Measurements from ENCODE around the gene PLCL1. TPM values are rescaled to one million over a fixed set of nuclear protein-coding genes. Genes with fewer than 3 reads are reported as not detected.

The PLCL1 gene
- total RNA-seq, 1 experiment from 2014 or later = 0.07 TPM

DNA sequence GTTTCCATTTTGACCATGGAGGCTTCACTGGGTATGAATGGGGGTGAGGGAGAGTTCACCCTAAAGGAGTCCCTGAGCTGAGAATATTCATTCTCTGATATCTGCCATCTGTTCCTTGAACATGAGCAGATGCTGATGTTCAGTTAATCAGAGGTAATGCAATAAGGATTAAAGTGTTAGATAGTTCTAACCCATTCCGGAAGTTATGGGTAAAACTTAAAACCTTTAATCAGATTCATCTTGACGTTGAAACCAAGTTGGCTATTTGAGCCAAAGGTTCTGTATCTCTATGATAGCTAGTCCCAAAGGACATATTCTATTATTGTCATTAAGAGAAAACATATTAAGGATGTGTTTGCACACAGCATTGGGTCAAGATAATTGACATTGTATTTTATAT, 268.9 kb downstream of the PLCL1 start (continued):
- TF ChIP-seq, protein P1, sequence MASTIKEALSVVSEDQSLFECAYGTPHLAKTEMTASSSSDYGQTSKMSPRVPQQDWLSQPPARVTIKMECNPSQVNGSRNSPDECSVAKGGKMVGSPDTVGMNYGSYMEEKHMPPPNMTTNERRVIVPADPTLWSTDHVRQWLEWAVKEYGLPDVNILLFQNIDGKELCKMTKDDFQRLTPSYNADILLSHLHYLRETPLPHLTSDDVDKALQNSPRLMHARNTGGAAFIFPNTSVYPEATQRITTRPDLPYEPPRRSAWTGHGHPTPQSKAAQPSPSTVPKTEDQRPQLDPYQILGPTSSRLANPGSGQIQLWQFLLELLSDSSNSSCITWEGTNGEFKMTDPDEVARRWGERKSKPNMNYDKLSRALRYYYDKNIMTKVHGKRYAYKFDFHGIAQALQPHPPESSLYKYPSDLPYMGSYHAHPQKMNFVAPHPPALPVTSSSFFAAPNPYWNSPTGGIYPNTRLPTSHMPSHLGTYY (CRISPR knock-in tag; IDR thresholded peaks at IDR 0.05) = no peak
- TF ChIP-seq GRHL2 (CRISPR knock-in tag; IDR thresholded peaks at IDR 0.05; ENCODE audit: insufficient replicate concordance, severe bottlenecking) (no peak), NR3C1 (CRISPR knock-in tag; conservative IDR thresholded peaks at IDR 0.05; ENCODE audit: low read depth) (no peak), ZNF423 (CRISPR knock-in tag; IDR thresholded peaks at IDR 0.05) (no peak), JAZF1 (CRISPR knock-in tag; IDR thresholded peaks at IDR 0.05) (no peak), GTF2I (CRISPR knock-in tag; conservative IDR thresholded peaks at IDR 0.05) (no peak), NR2C2 (CRISPR knock-in tag; IDR thresholded peaks at IDR 0.05) (no peak)
- TF ChIP-seq, protein P2, sequence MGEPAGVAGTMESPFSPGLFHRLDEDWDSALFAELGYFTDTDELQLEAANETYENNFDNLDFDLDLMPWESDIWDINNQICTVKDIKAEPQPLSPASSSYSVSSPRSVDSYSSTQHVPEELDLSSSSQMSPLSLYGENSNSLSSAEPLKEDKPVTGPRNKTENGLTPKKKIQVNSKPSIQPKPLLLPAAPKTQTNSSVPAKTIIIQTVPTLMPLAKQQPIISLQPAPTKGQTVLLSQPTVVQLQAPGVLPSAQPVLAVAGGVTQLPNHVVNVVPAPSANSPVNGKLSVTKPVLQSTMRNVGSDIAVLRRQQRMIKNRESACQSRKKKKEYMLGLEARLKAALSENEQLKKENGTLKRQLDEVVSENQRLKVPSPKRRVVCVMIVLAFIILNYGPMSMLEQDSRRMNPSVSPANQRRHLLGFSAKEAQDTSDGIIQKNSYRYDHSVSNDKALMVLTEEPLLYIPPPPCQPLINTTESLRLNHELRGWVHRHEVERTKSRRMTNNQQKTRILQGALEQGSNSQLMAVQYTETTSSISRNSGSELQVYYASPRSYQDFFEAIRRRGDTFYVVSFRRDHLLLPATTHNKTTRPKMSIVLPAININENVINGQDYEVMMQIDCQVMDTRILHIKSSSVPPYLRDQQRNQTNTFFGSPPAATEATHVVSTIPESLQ (CRISPR knock-in tag; IDR thresholded peaks at IDR 0.05) = no peak
- TF ChIP-seq, protein P3, sequence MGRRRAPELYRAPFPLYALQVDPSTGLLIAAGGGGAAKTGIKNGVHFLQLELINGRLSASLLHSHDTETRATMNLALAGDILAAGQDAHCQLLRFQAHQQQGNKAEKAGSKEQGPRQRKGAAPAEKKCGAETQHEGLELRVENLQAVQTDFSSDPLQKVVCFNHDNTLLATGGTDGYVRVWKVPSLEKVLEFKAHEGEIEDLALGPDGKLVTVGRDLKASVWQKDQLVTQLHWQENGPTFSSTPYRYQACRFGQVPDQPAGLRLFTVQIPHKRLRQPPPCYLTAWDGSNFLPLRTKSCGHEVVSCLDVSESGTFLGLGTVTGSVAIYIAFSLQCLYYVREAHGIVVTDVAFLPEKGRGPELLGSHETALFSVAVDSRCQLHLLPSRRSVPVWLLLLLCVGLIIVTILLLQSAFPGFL (CRISPR knock-in tag; IDR thresholded peaks at IDR 0.05; ENCODE audit: borderline replicate concordance) = no peak
- TF ChIP-seq, protein P4, sequence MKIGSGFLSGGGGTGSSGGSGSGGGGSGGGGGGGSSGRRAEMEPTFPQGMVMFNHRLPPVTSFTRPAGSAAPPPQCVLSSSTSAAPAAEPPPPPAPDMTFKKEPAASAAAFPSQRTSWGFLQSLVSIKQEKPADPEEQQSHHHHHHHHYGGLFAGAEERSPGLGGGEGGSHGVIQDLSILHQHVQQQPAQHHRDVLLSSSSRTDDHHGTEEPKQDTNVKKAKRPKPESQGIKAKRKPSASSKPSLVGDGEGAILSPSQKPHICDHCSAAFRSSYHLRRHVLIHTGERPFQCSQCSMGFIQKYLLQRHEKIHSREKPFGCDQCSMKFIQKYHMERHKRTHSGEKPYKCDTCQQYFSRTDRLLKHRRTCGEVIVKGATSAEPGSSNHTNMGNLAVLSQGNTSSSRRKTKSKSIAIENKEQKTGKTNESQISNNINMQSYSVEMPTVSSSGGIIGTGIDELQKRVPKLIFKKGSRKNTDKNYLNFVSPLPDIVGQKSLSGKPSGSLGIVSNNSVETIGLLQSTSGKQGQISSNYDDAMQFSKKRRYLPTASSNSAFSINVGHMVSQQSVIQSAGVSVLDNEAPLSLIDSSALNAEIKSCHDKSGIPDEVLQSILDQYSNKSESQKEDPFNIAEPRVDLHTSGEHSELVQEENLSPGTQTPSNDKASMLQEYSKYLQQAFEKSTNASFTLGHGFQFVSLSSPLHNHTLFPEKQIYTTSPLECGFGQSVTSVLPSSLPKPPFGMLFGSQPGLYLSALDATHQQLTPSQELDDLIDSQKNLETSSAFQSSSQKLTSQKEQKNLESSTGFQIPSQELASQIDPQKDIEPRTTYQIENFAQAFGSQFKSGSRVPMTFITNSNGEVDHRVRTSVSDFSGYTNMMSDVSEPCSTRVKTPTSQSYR (CRISPR knock-in tag; IDR thresholded peaks at IDR 0.05) = no peak

DNA sequence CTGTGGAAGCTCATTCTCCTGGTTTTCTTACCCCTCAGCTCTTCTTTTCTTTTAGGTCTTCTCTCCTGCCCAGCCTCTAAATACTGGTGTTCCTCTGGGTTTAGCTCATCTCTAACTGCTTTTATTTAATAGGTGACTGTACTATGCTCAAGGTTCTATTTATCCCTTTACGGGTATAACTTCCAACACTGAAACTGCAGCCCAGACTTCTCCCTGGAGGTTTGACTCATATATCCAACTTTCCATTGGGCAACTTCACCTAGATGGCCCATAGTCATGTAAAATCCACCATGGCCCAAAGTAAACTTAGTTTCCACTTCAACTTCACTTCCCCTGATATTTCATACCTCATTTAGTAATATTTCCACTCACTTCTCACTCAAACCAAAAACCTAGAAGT, 273.1 kb downstream of the PLCL1 start:
- H3K9me3 Mint-ChIP-seq = no peaks in the 10 kb centered on the region
- peaks cover 2% of the 10 kb centered on the region; the same call in 1 of the 2 replicates for H3K4me1 Mint-ChIP-seq
- POLR2A ChIA-PET = no interaction called here
- no peak overlapping the region for H3K27ac Mint-ChIP-seq
- DNase-seq (ENCODE audit: low spot score) = no peak
- no peaks in the 10 kb centered on the region for H3K36me3 Mint-ChIP-seq
- ATAC-seq = no peak
- CTCF ChIA-PET = no interaction called here
- no peak overlapping the region for H3K4me3 Mint-ChIP-seq
- H3K27me3 Mint-ChIP-seq (ENCODE audit: low read depth) = no peaks in the 10 kb centered on the region
- no peak for TF ChIP-seq TEAD4 (CRISPR knock-in tag; IDR thresholded peaks at IDR 0.05)
- TF ChIP-seq, protein P5, sequence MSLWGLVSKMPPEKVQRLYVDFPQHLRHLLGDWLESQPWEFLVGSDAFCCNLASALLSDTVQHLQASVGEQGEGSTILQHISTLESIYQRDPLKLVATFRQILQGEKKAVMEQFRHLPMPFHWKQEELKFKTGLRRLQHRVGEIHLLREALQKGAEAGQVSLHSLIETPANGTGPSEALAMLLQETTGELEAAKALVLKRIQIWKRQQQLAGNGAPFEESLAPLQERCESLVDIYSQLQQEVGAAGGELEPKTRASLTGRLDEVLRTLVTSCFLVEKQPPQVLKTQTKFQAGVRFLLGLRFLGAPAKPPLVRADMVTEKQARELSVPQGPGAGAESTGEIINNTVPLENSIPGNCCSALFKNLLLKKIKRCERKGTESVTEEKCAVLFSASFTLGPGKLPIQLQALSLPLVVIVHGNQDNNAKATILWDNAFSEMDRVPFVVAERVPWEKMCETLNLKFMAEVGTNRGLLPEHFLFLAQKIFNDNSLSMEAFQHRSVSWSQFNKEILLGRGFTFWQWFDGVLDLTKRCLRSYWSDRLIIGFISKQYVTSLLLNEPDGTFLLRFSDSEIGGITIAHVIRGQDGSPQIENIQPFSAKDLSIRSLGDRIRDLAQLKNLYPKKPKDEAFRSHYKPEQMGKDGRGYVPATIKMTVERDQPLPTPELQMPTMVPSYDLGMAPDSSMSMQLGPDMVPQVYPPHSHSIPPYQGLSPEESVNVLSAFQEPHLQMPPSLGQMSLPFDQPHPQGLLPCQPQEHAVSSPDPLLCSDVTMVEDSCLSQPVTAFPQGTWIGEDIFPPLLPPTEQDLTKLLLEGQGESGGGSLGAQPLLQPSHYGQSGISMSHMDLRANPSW (CRISPR knock-in tag; conservative IDR thresholded peaks at IDR 0.05; ENCODE audit: low read depth) = no peak
- no peak for TF ChIP-seq ELF4 (CRISPR knock-in tag; IDR thresholded peaks at IDR 0.05; ENCODE audit: low read depth)
- TF ChIP-seq, protein P6, sequence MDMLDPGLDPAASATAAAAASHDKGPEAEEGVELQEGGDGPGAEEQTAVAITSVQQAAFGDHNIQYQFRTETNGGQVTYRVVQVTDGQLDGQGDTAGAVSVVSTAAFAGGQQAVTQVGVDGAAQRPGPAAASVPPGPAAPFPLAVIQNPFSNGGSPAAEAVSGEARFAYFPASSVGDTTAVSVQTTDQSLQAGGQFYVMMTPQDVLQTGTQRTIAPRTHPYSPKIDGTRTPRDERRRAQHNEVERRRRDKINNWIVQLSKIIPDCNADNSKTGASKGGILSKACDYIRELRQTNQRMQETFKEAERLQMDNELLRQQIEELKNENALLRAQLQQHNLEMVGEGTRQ (CRISPR knock-in tag; IDR thresholded peaks at IDR 0.05) = no peak
- TF ChIP-seq, protein P7, sequence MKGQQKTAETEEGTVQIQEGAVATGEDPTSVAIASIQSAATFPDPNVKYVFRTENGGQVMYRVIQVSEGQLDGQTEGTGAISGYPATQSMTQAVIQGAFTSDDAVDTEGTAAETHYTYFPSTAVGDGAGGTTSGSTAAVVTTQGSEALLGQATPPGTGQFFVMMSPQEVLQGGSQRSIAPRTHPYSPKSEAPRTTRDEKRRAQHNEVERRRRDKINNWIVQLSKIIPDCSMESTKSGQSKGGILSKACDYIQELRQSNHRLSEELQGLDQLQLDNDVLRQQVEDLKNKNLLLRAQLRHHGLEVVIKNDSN (CRISPR knock-in tag; IDR thresholded peaks at IDR 0.05) = no peak
- TF ChIP-seq, protein P8, sequence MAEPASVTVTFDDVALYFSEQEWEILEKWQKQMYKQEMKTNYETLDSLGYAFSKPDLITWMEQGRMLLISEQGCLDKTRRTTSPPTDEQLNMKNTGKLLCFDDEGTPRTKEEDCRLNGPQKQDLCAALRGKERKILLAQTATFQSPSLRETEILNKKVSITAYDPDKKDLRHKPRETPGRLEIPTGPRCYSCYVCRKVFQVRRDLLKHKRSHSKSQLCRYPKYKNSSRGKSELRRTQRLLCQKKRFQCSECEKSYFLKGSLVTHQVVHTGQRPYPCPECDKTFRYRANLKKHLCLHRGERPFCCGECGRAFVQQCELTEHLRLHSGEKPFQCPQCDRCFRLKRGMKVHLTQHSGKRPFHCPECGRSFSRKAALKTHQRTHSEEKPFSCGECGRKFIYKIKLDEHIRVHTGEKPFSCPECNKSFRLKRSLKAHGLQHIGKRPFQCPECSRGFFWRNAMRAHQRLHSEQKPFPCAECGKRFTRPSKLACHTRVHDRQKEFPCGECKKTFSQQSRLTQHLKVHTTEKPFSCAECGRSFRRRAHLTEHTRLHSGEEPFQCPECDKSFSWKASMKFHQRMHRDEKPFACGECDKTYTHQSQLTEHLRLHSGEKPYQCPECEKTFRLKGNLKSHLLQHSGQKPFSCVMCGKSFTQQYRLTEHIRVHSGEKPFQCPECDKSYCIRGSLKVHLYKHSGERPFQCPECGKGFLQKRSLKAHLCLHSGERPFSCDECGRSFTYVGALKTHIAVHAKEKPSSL (CRISPR knock-in tag; conservative IDR thresholded peaks at IDR 0.05) = no peak
- no peak for TF ChIP-seq NR2C2 (CRISPR knock-in tag; IDR thresholded peaks at IDR 0.05)

Data from WTC11 (cell line).